Uterus (tissue), 2 donors: ENCODE data around the gene TRIM8.

Experiments
- CTCF ChIP-seq, 4 experiments: fragments of 200-600 bp in 2 of 4; fragments of 450-650 bp in 2 of 4; sonication (generic) in 2 of 4; IDR thresholded peaks; one replicate each; pipeline ENCODE4 v1.5.1; 2016 to 2019; ENCODE audit warnings: antibody characterized with exemption in 4 of 4, mild to moderate bottlenecking in 2 of 4, moderate library complexity in 1 of 4
- POLR2A ChIP-seq, 2 donors: fragments of 450-650 bp; IDR thresholded peaks; one replicate each; pipeline ENCODE4 v1.6.1; 2016; ENCODE audit warnings: antibody characterized with exemption in 2 of 2, mild to moderate bottlenecking in 1 of 2, moderate library complexity in 1 of 2

- TF ChIP-seq CTCF (IDR thresholded peaks at IDR 0.05) (no peak), POLR2A (IDR thresholded peaks at IDR 0.05) (no peak)
These were observed 57.0 kb downstream of the TRIM8 start for GRCh38 chr10:102701272-102701671.
